OCI-LY1 (cell line): ENCODE measurements around the gene SUSD3.

Experiments used
- EZH2 ChIP-seq: fragments of 200-600 bp; sonication (generic), shearing (Covaris generic); IDR thresholded peaks from 2 replicates; pipeline ENCODE4 v1.8.0; 2017; ENCODE audit warnings: borderline replicate concordance, mixed run types, mild to moderate bottlenecking, antibody characterized with exemption, low read length, moderate library complexity, mixed read lengths
- TF ChIP-seq, protein P1 (sequence below): fragments of 200-600 bp; sonication (generic), shearing (Covaris generic); IDR thresholded peaks from 2 replicates; pipeline ENCODE4 v1.5.1; 2017; ENCODE audit warnings: mild to moderate bottlenecking, antibody characterized with exemption, low read length, moderate library complexity, mixed read lengths

DNA sequence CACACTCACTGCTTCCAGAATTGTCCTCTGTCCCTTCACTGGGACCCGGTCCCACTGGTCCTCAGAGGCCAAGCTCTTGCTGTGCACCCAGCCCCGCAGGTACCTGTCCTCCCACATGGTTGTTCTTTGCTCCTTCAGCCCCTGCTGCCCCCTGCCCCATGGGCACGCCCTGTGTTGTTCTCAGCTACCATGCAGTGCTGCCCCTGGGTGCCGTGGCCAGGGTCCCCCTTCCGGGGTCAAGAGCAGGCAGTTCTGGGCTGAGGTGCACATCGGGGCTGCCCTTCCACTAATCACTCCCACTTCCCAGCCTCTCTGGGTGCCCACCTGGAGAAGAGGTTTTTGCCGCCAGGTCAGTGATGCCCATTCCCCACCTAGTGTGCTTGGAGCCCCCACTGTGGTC lies 31.9 kb upstream of the SUSD3 start:
- TF ChIP-seq, protein P1, sequence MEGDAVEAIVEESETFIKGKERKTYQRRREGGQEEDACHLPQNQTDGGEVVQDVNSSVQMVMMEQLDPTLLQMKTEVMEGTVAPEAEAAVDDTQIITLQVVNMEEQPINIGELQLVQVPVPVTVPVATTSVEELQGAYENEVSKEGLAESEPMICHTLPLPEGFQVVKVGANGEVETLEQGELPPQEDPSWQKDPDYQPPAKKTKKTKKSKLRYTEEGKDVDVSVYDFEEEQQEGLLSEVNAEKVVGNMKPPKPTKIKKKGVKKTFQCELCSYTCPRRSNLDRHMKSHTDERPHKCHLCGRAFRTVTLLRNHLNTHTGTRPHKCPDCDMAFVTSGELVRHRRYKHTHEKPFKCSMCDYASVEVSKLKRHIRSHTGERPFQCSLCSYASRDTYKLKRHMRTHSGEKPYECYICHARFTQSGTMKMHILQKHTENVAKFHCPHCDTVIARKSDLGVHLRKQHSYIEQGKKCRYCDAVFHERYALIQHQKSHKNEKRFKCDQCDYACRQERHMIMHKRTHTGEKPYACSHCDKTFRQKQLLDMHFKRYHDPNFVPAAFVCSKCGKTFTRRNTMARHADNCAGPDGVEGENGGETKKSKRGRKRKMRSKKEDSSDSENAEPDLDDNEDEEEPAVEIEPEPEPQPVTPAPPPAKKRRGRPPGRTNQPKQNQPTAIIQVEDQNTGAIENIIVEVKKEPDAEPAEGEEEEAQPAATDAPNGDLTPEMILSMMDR = no peak
- TF ChIP-seq EZH2 = no peak
